ENCODE data around the gene ZNF827.

DNA sequence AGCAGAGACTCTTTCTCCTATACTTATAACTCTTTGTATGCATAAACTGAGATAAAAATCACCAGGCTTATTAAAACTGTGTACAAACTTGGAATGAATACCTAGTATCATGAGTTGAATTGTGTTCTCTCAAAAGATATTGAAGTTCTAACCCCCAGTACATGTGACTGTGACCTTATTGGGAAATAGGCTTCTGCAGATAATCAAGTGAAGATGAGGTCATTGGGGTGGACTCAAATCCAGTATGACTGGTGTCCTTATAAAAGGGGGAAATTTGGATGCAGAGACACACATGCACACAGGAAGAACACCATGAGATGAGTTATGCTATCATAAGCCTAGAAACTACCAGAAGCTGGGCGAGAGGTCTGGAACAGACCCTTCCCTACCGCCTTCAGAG is 26.2 kb downstream of the ZNF827 start:
- TF ChIP-seq, protein P1, sequence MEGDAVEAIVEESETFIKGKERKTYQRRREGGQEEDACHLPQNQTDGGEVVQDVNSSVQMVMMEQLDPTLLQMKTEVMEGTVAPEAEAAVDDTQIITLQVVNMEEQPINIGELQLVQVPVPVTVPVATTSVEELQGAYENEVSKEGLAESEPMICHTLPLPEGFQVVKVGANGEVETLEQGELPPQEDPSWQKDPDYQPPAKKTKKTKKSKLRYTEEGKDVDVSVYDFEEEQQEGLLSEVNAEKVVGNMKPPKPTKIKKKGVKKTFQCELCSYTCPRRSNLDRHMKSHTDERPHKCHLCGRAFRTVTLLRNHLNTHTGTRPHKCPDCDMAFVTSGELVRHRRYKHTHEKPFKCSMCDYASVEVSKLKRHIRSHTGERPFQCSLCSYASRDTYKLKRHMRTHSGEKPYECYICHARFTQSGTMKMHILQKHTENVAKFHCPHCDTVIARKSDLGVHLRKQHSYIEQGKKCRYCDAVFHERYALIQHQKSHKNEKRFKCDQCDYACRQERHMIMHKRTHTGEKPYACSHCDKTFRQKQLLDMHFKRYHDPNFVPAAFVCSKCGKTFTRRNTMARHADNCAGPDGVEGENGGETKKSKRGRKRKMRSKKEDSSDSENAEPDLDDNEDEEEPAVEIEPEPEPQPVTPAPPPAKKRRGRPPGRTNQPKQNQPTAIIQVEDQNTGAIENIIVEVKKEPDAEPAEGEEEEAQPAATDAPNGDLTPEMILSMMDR (IDR thresholded peaks at IDR 0.05 in 8 of 11, conservative IDR thresholded peaks at IDR 0.05 in 3 of 11) = no peak
- TF ChIP-seq POLR2A (IDR thresholded peaks at IDR 0.05) = no peak
- TF ChIP-seq POLR2AphosphoS5 (IDR thresholded peaks at IDR 0.05) = no peak

Data from spleen (tissue), 7 donors.